Measurements from ENCODE around the gene C11orf21.

The C11orf21 gene

DNA sequence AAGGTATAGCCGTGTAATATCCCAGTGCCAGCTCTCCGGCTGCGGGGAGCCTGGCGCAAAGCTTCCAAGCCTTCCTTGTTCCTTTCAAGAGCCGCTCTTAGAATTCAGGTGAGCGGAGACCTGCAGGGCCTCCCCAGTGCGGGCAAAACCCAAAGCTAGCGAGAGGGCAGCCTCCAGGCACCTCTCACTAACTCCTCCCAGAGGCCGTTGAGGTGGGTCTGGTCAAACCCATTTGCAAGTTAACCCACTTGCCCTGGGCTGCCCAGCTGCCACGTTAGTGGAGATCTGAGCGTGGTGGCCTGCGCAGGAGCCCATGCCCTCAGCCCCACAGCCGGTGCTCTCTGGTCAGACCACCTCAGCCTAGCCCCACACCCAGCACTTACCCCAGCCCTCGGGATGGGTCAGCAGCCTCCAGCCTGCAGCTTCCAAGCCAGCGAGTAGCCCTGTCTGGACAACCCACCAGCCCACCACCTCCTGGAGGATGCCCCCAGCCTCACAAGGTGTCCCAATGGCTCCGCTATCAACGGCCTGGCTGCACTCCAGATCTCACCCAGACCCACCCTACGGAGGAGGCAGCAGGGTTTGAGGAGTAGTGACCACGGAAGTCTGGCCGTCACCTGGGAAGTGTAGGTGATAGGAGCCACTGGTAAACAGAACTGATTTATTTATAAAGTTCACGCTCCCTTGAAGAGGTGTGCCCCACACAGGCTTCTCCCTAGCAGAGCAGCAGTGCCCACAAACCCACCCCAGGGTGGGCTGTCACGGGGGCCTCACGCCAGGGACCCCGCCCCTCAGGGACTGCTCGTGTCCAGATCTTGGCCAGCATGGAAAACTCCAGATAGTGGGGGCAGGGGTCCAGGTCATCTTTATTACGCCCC lies 33.6 kb downstream of the C11orf21 start:
- no peak for DNase-seq (ENCODE audit: low read depth in 1 of 2, low spot score in 1 of 2)
- in situ Hi-C loops (cut with HindIII; ENCODE audit: low pct_unique_long_range_greater_than_20kb, low sequenced_read_pairs), result no loop called here
- TF ChIP-seq JUND (IDR thresholded peaks at IDR 0.05; ENCODE audit: low read depth), result no peak

DNA sequence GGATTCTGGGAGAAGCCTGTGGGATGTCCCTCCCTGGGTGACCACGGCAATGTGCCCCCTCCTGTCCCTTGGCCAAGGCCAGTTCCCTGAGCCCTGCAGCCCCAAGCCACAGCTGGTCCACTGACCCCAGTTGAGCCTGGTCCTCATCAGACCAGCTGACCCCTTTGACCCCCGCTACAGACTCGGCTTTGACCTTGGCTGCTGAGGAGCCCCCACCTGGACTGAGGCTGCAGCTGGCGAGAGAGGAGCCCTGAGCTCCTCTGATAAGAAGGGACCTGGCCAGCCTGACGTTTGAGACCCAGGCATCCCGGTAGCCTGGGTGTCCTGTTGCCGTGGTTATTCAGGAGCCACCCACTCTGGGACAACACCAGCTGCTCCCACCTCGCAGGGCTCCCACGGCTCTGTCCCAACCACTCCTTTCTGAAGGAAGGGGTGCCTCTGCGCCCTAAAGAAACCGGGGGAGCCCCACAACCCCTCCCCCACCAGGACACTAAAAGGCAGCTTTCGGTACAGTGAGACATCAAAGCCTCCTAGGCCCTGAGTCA lies 34.3 kb downstream of the C11orf21 start:
- no peak for TF ChIP-seq JUND (IDR thresholded peaks at IDR 0.05; ENCODE audit: low read depth)
- in situ Hi-C loops (cut with HindIII; ENCODE audit: low pct_unique_long_range_greater_than_20kb, low sequenced_read_pairs), result no loop called here
- no peak for DNase-seq (ENCODE audit: low read depth in 1 of 2, low spot score in 1 of 2)

DNA sequence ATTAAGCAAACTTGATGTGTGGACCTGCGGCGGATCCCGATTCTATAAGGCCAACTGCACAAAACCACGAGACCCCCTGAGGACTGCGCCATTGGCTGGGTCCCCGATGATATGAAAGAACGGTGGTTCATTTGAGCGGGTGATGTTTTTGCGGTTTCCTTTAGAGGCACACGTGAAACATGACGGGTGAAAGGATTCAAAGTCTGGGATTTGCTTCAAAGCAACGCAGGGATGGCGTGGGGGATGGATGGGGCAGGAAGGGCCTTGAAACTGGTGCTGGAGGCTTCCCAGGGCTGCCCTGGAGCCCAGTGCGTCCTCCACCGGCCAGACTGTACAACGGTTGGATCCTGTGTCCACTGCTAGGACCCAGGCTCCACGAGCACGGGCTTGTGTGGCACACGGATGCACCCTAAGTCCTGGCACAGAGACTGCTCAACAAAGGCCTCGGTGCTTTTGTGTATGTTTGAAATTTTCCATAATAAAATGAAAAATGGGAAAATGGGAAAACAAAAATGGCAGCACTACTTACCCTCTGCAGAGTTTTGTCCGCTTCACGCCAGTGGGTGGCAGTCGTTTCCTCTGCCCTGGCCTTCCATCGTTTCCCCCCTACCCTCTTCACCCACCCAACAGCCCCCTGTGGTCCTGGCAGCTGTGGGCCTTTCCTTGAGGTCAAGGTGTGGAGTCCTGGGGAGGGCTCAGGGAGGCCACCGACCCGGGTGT lies 35.0 kb downstream of the C11orf21 start:
- in situ Hi-C loops (cut with HindIII; ENCODE audit: low pct_unique_long_range_greater_than_20kb, low sequenced_read_pairs), result no loop called here
- no peak for DNase-seq (ENCODE audit: low read depth in 1 of 2, low spot score in 1 of 2)
- no peak for TF ChIP-seq JUND (IDR thresholded peaks at IDR 0.05; ENCODE audit: low read depth)

DNA sequence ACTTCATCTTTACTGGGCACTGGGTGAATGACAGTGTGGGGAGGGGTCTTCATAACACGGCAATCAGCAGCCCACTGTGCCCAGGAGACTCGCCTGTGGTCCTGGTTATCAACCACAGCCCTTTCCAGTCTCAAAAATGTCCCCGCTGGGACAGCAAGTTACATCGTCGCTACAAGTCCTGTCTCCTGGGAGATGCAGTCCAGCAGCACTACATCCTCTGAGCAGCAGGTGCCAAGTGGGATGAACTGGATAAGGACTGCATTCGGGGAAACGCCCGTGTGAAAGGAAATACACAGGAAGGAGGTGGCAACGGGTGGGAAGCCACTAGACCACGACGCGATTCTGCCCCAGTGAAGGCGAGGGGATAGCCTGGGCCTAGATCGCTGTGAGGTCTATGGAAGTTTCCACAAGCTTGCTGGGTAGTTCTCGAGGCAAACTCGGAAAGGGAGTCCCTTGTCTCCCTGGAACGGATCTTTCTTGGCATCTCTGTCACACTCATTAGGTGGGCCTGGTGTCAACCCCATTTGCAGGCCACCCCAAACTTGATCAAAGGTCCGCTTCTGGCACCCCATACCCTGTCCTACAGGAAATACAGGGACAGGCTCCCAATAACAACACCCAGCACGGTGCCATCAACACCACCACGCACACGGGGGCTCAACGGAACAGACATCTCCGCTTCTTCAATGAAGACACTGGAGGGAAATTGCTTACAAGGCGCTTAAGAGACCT lies 35.7 kb downstream of the C11orf21 start:
- TF ChIP-seq JUND (IDR thresholded peaks at IDR 0.05; ENCODE audit: low read depth), result no peak
- in situ Hi-C loops (cut with HindIII; ENCODE audit: low pct_unique_long_range_greater_than_20kb, low sequenced_read_pairs), result no loop called here
- no peak for DNase-seq (ENCODE audit: low read depth in 1 of 2, low spot score in 1 of 2)

DNA sequence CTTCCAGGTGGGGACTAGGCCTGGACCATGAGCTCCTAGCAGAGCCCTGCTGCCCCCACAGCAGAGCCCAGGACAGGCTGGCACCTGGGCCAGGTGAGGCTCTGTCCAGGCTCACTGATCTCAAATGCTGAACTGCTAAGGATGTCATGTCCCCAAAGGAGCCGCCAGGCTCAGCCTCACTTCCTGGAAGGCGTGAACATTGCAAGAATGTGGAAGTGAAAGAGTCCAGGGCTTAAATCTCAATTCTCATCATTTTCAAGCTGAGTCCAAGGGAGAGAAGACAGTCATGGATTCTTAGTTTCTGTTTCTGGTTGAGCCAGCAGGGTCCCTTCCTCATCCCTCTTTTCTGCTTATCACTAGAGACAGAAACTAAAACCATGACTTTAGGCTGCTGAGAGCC lies 36.3 kb downstream of the C11orf21 start:
- no peak for TF ChIP-seq JUND (IDR thresholded peaks at IDR 0.05; ENCODE audit: low read depth)
- no peak for DNase-seq (ENCODE audit: low read depth in 1 of 2, low spot score in 1 of 2)
- in situ Hi-C loops (cut with HindIII; ENCODE audit: low pct_unique_long_range_greater_than_20kb, low sequenced_read_pairs), result no loop called here

DNA sequence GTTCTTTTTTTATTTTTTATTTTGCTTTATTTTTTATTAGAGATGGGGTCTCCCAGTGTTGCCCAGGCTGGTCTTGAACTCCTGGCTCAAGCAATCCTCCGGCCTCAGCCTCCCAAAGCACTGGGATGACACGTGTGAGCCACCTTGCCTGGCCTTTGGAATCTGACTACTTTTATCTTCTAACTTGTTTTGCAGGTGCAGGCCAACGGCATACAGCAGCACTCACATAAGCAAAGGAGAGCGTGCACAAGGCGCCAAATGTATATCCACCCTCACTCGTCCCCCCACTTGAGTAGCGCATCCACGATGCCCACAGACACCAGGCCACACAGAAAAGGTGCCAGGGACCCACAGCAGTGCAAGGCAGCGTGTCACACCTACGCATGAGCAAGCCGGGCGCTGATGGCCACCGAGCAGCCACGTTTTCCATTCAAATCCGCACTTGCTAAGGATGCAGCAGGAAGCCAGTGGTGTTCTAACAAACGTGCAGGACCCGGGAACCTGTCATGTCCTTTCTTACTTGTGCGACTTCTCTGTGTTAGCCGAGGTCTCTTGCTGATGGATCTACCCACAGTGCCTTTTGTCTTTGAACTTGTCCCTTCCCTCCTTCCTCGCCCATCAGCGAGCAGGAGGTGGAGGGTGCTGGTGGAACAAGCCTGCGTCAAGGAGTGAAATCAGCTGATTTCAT lies 37.2 kb downstream of the C11orf21 start:
- TF ChIP-seq JUND (IDR thresholded peaks at IDR 0.05; ENCODE audit: low read depth), result no peak
- in situ Hi-C loops (cut with HindIII; ENCODE audit: low pct_unique_long_range_greater_than_20kb, low sequenced_read_pairs), result no loop called here
- no peak for DNase-seq (ENCODE audit: low read depth in 1 of 2, low spot score in 1 of 2)

DNA sequence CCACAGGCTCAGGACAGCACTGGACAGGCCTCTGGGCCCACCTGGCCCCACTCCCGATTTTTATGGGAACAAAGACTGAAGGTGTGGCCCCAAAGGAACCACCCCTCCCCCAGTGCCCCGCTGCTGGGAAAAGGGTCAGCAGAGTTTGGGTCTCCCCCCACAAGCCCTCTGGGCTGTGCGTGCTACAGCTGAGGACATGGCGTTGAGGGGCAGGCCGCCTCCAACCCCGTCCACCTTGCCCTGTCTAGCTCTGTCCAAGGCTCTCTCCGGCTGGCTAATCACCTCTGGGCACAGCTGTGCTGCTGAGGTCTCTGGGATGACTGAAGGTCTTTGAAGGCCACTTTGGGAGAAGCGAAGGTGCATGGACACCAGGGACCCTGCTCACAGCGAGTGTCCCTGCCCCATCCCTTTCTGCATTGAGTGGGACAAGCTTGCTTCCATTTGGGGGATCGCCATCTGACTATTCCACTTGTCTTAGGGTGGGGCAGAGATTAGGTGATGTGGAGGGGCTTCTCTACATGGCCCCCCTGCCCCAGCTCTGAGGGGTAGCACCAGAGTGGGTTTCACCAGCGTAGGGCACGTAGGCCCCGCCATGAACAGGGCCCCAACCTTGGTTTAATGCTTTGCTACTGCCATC lies 37.9 kb downstream of the C11orf21 start:
- DNase-seq (ENCODE audit: low read depth in 1 of 2, low spot score in 1 of 2), result no peak
- in situ Hi-C loops (cut with HindIII; ENCODE audit: low pct_unique_long_range_greater_than_20kb, low sequenced_read_pairs), result no loop called here
- no peak for TF ChIP-seq JUND (IDR thresholded peaks at IDR 0.05; ENCODE audit: low read depth)

DNA sequence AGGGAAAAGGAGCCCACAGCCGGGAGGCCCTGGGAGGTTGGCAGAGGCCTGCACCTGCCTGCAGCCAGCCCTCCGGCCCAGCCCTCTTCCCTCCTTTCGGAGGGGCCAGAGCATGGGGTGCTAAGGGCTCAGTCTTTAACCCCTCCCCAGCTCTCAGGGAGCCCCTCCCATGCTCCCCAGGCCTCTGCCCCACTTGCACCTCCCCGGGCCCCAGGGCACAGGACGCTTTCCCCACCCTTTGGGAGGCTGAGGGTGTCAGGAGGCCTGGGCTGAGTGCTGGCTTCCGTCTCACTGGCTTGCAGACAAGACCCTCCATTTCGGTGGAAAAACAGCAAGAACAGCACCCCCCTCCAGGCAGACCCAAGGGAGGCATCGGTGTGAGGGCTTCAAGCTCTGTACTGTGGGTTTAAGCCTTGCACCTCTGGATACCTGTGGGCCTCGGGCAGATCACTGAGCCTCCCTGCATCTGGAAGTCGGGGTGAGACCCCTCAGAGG lies 38.6 kb downstream of the C11orf21 start:
- TF ChIP-seq JUND (IDR thresholded peaks at IDR 0.05; ENCODE audit: low read depth), result no peak
- DNase-seq (ENCODE audit: low read depth in 1 of 2, low spot score in 1 of 2), result no peak
- in situ Hi-C loops (cut with HindIII; ENCODE audit: low pct_unique_long_range_greater_than_20kb, low sequenced_read_pairs), result no loop called here

DNA sequence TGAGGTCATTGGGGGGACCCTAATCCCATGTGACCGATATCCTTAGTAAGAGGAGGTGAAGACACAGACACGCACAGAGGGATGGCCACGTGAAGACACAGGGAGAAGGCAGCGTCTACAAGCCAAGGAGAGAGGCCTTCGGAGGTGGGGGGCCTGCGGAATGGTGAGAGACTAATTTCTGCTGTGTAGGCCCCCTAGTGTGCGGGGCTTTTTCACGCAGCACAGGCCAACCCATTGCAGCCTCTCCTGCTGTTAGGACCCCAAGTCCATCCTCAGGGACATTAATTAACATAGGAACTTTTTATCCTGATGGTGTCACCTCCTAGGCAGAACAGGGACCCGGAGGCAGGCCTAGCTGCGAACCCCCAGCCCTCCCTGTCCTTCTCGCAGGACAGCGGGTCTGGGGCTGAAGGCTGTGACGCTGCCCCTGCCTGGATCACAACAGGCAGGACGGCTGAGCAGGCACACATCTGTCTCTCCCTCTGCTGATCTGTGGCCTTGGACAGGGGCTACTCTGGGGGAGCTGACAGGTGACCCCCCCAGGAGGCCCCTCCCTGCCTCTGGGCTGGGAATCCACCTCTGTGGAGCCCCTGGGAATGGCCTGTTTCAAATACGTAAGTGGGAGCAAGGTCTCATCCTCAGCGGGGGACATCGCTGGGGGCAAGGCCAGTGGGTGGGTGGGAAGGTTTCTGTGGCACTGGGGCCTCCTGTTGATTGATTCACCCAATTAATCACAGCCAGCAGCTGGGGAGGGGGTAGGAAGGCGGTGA lies 39.2 kb downstream of the C11orf21 start:
- in situ Hi-C loops (cut with HindIII; ENCODE audit: low pct_unique_long_range_greater_than_20kb, low sequenced_read_pairs), result no loop called here
- TF ChIP-seq JUND (IDR thresholded peaks at IDR 0.05; ENCODE audit: low read depth), result no peak
- no peak for DNase-seq (ENCODE audit: low read depth in 1 of 2, low spot score in 1 of 2)

DNA sequence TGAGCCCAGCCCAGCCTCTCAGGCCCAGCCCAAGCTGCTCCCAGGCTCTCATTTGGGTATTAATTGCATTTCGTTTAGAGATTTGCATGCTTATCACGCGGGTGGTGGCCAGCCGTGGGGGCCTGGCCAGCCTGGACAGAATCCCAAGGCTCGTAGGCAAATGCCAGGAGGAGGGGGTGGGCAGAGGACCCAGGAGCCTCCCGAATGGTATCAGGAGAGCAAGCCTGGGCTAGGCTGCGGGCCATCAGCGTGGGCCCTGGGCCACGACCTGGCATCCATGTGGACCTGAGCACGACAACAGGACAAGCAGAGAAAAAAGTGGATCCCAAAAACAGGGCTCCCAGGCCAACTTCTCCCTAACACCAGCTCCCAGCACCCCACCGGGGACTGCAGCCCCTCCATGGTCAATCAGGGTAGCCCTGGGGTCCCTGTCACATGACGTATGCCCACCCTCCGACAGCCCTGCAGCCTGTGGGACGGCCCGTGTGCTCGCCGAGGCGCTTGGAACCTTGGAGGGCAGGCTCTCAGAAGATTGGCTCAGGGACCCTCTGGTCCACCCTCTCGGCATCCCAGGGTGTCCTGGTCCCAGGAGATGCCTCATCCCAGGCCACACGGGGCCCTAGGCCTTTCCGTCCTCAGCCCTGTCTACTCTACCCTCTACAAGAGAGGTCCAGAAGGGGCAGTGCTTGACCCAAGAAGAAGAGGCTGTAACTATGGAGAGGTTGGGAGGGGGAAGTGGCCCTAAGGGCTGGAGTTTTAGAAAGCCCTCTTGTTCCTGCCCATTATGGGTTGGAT lies 40.1 kb downstream of the C11orf21 start:
- no peak for TF ChIP-seq JUND (IDR thresholded peaks at IDR 0.05; ENCODE audit: low read depth)
- in situ Hi-C loops (cut with HindIII; ENCODE audit: low pct_unique_long_range_greater_than_20kb, low sequenced_read_pairs), result no loop called here
- DNase-seq (ENCODE audit: low read depth in 1 of 2, low spot score in 1 of 2), result no peak
